Esophagus (tissue), 2 donors: Measurements from ENCODE around the gene HMGCL. TPM values are rescaled to one million over a fixed set of nuclear protein-coding genes. Genes with fewer than 3 reads are reported as not detected.
A peak's percentile ranks its signal among the peaks of the same experiment; 100 is the strongest.
"Not testable (repeated sequence)": the region's sequence is repeated elsewhere in the genome, so short reads cannot be mapped to it uniquely, and the experiment has no call there.

ENCODE experiments used
- H3K27ac ChIP-seq, 2 donors: one replicate each; pipeline ENCODE4 v1.5.1; 2013; ENCODE audit warnings: low read depth in 2 of 2, mild to moderate bottlenecking in 2 of 2, inconsistent platforms in 1 of 2, low read length in 1 of 2, moderate library complexity in 1 of 2
- H3K27me3 ChIP-seq, 2 donors: one replicate each; pipeline ENCODE4 v1.6.1; 2013; ENCODE audit warnings: low read length in 2 of 2, control low read depth in 1 of 2, mild to moderate bottlenecking in 1 of 2; ENCODE audit not compliant: insufficient read depth in 2 of 2, control insufficient read depth in 1 of 2
- H3K36me3 ChIP-seq, 2 donors: one replicate each; pipeline ENCODE4 v1.6.1; 2013; ENCODE audit warnings: low read length in 1 of 2; ENCODE audit not compliant: control insufficient read depth in 2 of 2, insufficient read depth in 2 of 2
- H3K4me1 ChIP-seq, 2 donors: one replicate each; pipeline ENCODE4 v1.6.1; 2013; ENCODE audit warnings: low read length in 1 of 2; ENCODE audit not compliant: control insufficient read depth in 2 of 2, insufficient read depth in 2 of 2
- H3K4me3 ChIP-seq, 2 donors: one replicate each; pipeline ENCODE4 v1.5.1; 2013; ENCODE audit warnings: low read length in 2 of 2, mild to moderate bottlenecking in 2 of 2, low read depth in 1 of 2, moderate library complexity in 1 of 2
- H3K9me3 ChIP-seq, 2 donors: one replicate each; pipeline ENCODE4 v1.6.1; 2013; ENCODE audit warnings: mild to moderate bottlenecking in 2 of 2, low read depth in 1 of 2, low read length in 1 of 2, moderate library complexity in 1 of 2; ENCODE audit not compliant: control insufficient read depth in 2 of 2, insufficient read depth in 1 of 2
- WGBS, 2 donors: extraction: QIAGEN DNeasy Blood & Tissue Kit; methylation state at CpG; one replicate each; pipeline ENCODE4 v1.1.7; 2013; 5-methylcytosine and 5-hydroxymethylcytosine counted together
- polyA plus RNA-seq, 2 donors: library from polyadenylated mRNA; stranded (reverse); fragments of 200-250 nt; gene quantifications; one replicate each; pipeline ENCODE4 v1.2.3, GENCODE V29; 2013
- donor health status: healthy with polysubstance abuse.
- donor health status: Bipolar disorder and iron deficiency.

The HMGCL gene
- polyA plus RNA-seq, 2 donors: 16.8 to 27.4 TPM

DNA sequence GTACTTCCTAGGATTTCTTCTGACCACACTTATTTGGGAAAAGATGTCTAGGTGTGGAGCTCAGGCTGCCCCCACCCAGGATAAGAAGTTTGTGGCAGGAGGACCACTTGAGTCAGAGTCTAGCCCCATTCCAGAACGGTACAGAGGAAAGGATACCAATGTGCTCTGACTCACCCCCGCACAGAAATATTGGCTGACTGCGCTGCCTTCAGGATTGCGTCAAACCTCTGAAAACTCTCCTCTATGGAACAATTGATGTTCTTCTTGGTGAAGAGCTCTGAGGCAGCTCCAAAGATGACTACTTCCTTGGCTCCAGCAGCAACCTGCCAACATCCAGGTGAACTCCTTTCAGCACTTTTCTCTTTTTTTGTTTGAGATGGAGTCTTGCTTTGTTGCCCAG, 11.2 kb downstream of the HMGCL start:
- H3K4me3 ChIP-seq: no peak overlapping the region
- H3K9me3 ChIP-seq: no peaks in the 10 kb centered on the region
- 93 to 96% methylated on average over 4 of the region's 4 CpGs for WGBS, 2 donors
- H3K27ac ChIP-seq: no peak overlapping the region
- peaks cover 0 to 4% of the 10 kb centered on the region in 2 donors for H3K4me1 ChIP-seq
- peaks cover 8 to 20% of the 10 kb centered on the region in 2 donors for H3K36me3 ChIP-seq
- no peaks in the 10 kb centered on the region for H3K27me3 ChIP-seq

DNA sequence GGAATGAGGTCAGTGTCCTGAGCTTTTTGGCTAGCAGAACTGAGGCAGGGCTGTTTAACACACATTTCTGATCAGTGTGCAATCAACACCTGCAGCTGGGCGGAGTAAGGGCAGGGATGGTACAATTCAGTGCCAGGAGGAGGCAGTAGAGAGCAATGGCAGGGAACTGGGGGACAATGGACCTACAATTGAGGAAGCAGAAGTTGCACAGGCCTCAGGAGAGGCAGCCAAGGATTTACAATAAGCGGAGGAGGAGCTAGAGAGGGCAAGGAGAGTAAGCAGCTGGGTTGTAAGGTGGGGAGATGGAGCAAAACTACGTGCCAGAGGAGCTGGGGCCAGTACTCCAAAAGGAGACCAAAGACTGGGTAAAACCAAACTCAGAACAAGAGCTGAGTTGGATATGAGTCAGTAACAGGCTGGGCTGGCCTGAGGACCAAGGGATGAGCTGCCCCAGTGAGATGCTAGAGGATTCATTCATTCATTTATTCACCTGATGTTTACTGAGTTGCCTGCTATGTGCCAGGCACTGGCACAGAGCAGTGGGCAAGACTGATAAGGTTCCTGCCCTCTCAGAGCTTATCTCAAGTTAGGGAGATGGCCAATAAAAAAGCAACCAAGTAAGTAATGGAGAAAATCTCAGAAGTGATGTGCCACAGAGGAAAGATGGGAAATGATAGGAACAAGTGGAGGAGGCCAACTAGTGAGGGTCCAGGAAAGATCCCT, 14.2 kb downstream of the HMGCL start:
- WGBS, 2 donors: 61 to 66% methylated on average over 3 of the region's 3 CpGs
- Histone ChIP-seq H3K4me3 (no peak overlapping the region), H3K4me1 (peaks cover 0 to 4% of the 10 kb centered on the region in 2 donors), H3K27ac (peak overlapping the region in 1 of 2 donors; percentile 9), H3K36me3 (peaks cover 11 to 13% of the 10 kb centered on the region in 2 donors), H3K9me3 (no peaks in the 10 kb centered on the region), H3K27me3 (no peaks in the 10 kb centered on the region)

- Histone ChIP-seq H3K4me3 (no peak overlapping the region), H3K9me3 (no peaks in the 10 kb centered on the region), H3K27ac (no peak overlapping the region), H3K36me3 (peaks cover 9 to 14% of the 10 kb centered on the region in 2 donors), H3K4me1 (peaks cover 0 to 4% of the 10 kb centered on the region in 2 donors), H3K27me3 (no peaks in the 10 kb centered on the region)
- 31 to 32% methylated on average over 6 of the region's 6 CpGs for whole genome bisulfite sequencing, 2 donors
Observed at GRCh38 chr1:23809751-23810171, 15.5 kb downstream of the HMGCL start.

DNA sequence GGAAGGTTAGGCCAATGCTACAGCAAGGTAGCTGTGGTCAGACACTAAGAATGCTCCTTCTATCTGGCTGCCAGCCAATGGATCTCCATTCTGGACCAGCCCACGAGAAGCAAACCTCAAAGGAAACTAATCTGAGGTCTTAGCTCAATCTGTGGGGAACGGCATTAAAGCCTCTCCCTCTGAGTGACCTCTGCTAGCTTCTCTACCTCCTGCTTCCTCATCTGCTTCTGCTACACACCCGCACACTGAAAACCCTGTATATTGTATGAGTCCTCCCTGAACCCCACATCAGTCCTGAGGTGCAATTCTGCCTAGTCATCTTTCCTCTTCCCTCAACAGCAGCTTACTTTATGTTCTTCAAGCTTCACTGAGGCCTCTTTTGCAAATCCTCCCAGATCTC, 17.8 kb downstream of the HMGCL start:
- Histone ChIP-seq H3K36me3 (peaks cover 3 to 12% of the 10 kb centered on the region in 2 donors), H3K4me3 (no peak overlapping the region), H3K27me3 (no peaks in the 10 kb centered on the region), H3K27ac (no peak overlapping the region), H3K4me1 (peaks cover 0 to 4% of the 10 kb centered on the region in 2 donors), H3K9me3 (no peaks in the 10 kb centered on the region)
- WGBS, 2 donors: 60 to 65% methylated on average over 3 of the region's 3 CpGs

GRCh38 chr1:23806280-23806679, 18.9 kb downstream of the HMGCL start:
- Histone ChIP-seq H3K4me3 (no peak overlapping the region), H3K27me3 (no peaks in the 10 kb centered on the region), H3K27ac (no peak overlapping the region), H3K9me3 (no peaks in the 10 kb centered on the region), H3K36me3 (peaks cover 3 to 12% of the 10 kb centered on the region in 2 donors), H3K4me1 (peaks cover 0 to 6% of the 10 kb centered on the region in 2 donors)
- 80 to 83% methylated on average over 6 of the region's 6 CpGs for WGBS, 2 donors

GRCh38 chr1:23805025-23805424, 20.2 kb downstream of the HMGCL start:
- no peaks in the 10 kb centered on the region for H3K27me3 ChIP-seq
- H3K4me3 ChIP-seq: no peak overlapping the region
- H3K27ac ChIP-seq: no peak overlapping the region
- peaks cover 3 to 7% of the 10 kb centered on the region in 2 donors for H3K36me3 ChIP-seq
- H3K9me3 ChIP-seq: no peaks in the 10 kb centered on the region
- peaks cover 0 to 2% of the 10 kb centered on the region in 2 donors for H3K4me1 ChIP-seq
- 89 to 93% methylated on average over 2 of the region's 2 CpGs for WGBS, 2 donors

GRCh38 chr1:23804183-23804835, 20.9 kb downstream of the HMGCL start:
- Histone ChIP-seq H3K9me3 (no peaks in the 10 kb centered on the region), H3K27me3 (no peaks in the 10 kb centered on the region), H3K4me1 (peaks cover 0 to 7% of the 10 kb centered on the region in 2 donors), H3K36me3 (peaks cover 3 to 7% of the 10 kb centered on the region in 2 donors), H3K4me3 (no peak overlapping the region), H3K27ac (no peak overlapping the region)
- WGBS, 2 donors: 77 to 78% methylated on average over 7 of the region's 7 CpGs

GRCh38 chr1:23803674-23804073, 21.6 kb downstream of the HMGCL start:
- H3K27me3 ChIP-seq: no peaks in the 10 kb centered on the region
- peaks cover 3 to 7% of the 10 kb centered on the region in 2 donors for H3K36me3 ChIP-seq
- H3K4me3 ChIP-seq: no peak overlapping the region
- H3K4me1 ChIP-seq: peaks cover 0 to 9% of the 10 kb centered on the region in 2 donors
- 95 to 96% methylated on average over 5 of the region's 5 CpGs for WGBS, 2 donors
- H3K9me3 ChIP-seq: no peaks in the 10 kb centered on the region
- H3K27ac ChIP-seq: no peak overlapping the region

DNA sequence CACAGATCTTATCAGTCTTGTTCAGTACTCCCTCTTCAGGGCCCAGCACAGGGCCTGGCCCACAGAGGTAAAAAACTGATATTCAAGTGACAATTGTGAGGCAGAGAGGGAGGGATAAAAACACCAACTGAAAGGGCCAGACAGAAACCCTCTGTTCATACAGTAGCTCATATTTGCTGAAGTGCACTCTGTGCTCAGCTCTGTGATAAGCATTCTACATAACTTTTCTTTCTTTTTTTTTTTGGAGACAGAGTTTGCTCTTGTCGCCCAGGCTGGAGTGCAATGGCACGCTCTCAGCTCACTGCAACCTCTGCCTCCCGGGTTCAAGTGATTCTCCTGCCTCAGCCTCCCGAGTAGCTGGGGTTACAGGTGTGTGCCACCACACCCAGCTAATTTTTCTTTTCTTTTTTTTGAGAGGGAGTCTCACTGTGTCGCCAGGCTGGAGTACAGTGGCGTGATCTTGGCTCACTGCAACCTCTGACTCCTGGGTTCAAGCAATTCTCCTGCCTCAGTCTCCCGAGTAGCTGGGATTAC, 22.4 kb downstream of the HMGCL start:
- H3K36me3 ChIP-seq, H3K9me3 ChIP-seq, H3K27ac ChIP-seq, H3K27me3 ChIP-seq, H3K4me3 ChIP-seq: not testable (repeated sequence)
- 92 to 95% methylated on average over 7 of the region's 7 CpGs for WGBS, 2 donors
- H3K4me1 ChIP-seq: peaks cover 0 to 10% of the 10 kb centered on the region in 2 donors
